ENCODE results near the gene RSF1.

RSF1 gene

DNA sequence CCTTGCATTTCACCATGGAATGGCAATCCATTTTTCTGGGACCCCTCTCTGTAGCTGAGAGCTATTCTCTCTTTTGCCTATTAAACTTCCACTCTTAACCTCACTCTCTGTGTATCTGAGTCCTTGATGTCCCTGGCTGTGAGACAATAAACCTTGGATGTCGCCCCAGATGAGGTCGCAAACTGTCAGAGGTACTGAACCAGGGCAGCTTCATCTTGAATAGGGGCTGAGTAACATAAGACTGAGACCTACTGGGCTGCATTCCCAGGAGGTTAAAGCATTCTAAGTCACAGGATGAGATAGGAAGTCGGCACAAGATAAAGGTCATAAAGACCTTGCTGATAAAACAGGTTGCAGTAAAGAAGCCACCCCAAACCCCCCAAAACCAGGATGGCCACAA, 68.0 kb downstream of the RSF1 start:
- DNase-seq (ENCODE audit: low read depth, low spot score): no peak

DNA sequence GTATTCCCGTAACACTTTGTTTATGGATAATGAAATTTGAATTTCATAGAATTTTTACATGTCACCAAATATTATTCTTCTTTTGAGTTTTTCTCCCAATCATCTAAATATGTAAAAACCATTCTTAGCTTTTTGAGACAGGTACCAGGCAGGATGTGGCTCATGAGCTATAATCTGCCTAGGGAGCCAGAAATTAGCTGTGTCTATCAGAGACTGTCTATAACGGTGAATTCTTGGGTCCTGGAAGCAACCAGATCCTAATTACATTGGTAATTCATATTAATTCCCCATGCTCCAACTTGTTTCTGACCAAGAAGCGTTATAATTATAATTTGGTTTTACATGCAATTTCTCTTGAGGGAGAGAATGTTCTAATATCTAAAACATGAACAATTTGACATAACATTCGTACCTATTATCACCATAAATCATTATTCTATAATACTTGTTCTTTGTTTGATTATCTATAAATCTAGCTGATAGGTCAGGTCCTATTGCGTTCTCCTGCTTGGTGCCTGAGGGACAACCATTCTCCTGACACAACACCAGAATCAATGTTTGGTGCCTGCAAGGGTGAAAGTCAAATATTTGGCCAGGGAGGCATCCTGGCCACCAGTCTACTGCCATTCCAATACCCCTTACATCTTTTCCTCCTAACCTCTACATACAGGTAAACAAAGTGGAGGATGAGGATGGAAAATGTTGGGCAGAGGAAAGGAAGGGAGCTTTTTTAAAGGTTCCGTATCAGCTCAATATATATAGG, 69.9 kb downstream of the RSF1 start:
- DNase-seq (ENCODE audit: low read depth, low spot score): no peak

DNA sequence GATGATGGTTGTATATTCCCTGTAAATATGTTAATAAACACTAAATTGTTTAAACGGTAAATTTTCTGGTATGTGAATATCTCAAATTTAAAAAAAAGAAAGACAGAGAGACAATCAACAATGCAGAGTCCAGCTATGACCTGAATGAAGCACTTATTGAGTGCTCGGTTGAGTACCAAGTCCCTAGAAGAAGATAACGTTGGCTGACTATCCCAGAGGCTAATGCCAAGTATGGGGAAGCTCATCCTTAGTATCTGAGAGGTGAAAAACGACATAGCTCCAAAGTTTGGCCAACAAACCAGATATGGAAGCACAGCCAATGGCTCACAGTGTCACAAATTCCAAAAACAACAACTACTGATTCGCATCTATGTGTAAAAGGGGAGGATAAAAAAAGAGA, 71.3 kb downstream of the RSF1 start:
- no peak for DNase-seq (ENCODE audit: low read depth, low spot score)

DNA sequence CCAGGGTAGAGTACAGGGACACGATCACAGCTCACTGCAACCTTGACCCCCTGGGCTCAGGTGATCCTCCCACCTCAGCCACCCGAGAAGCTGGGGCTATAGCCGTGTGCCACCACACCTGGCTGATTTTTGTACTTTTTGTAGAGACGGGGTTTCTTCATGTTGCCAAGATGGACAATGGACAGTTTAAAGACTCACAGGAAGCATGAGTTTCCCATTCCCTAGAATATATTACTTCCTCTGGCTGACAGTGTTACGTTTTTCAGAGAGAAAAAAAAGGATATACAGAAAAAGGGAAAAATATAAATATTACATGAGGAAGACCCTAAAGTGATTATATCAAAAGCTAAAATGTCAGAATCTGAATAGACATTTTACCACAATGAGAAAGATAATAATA, 72.3 kb downstream of the RSF1 start:
- DNase-seq (ENCODE audit: low read depth, low spot score): no peak

DNA sequence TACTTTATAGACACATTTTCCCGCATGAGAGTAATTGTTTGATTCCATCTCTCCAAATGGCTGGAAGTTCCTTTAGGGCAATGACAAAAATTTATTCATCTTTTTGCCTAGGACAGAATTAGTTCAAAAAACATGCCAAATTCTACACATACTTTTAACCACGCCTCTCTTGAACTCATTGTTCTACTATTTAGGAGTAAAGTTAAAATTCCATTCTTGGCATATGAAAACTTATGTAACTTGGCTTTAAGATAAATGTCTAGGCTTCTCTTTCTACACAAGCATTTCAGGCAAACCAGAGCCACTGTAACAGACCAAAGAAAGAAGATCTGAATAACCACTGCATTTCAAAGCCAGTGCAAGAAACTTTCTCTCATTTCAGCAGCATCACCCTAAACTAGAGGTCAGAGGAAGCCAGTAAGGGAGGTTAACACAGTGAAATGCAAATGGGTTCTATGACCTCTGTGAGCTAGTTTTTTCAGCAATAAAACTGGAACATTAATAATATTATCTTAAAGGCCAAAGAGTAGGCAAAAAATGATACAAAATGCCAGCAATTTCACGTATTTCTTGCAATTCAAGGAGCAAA, 73.0 kb downstream of the RSF1 start:
- DNase-seq (ENCODE audit: low read depth, low spot score): no peak

DNA sequence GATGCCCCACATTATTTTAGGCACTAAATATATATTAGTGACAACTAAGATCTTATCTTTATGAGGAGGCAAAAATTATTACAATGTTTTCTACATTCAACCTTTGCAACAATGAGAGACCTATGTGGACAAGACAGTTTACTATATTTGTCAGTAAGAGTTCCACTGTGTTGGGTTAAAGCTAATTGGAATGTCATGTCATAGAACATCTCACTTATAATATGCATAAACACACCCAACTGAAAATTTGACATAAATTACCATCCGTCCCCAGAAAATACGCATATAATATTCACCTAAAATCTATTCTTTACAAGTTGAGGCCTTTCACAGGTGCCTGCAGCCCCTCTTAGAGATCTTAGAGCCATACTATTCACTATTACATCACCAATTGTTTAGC, 84.0 kb downstream of the RSF1 start:
- DNase-seq (ENCODE audit: low read depth, low spot score): no peak

DNA sequence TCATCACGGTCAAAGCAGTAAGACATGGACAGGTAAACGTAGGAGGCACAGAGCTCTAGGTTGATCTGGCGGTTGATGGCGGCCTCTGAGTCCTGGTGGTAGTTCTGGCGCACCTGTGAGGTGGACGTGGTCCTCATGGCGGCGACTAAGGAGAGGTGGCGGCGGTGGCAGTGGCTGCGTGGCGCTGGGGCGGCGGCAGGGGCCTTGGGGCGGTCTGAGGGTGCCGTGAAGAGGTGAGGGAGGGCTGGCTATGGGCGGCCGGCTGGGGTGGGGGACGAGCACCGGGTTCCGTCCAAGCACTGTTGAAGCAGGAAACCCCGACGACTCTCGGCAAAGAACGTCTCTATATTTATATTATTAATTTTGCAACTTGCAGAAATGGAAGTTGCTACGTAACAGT, 85.6 kb downstream of the RSF1 start:
- DNase-seq (ENCODE audit: low read depth, low spot score): no peak

DNA sequence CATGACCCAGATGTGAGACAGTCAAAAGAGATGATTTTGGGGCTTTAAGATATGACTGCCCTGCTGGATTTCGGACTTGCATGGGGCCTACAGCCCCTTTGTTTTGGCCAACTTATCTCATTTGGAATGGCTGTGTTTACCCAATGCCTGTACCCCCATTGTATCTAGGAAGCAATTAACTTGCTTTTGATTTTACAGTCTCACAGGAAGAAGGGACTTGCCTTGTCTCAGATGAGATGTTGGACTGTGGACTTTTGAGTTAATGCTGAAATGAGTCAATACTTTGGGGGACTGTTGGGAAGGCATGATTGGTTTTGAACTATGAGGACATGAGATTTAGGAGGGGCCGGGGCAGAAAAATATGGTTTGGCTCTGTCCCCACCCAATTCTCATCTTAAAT, 88.4 kb downstream of the RSF1 start:
- DNase-seq (ENCODE audit: low read depth, low spot score): no peak

DNA sequence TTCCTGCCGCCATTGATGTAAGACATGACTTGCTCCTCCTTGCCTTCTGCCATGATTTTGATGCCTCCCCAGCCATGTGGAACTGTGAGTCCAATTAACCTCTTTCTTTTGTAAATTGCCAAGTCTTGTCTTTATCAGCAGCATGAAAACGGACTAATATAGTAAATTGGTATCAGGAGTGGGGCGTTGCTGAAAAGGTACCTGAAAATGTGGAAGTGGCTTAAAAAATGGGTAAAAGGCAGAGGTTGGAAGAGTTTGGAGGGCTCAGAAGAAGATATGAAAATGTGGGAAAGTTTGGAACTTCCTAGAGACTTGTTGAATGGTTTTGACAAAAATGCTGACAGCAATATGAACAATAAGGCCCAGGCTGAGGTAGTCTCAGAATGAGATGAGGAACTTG, 89.7 kb downstream of the RSF1 start:
- no peak for DNase-seq (ENCODE audit: low read depth, low spot score)

DNA sequence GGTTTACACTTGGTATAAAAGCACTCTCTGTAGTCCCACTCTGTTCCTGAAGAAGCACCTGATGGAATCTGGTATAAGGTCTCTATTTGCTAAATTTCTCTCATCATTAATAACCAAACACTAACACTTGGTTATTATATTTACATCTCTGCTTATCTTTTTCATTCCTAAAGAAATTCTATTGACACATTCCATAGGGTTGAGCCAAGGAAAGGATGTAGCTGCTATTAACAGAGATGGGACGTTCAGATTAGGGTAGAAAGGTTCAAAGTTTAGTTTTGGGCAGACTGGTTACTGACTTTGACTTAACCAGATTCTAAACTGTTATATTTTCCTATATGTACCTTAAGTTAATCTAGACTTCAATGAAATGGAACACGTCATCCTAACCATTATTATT, 91.5 kb downstream of the RSF1 start:
- no peak for DNase-seq (ENCODE audit: low read depth, low spot score)

DNA sequence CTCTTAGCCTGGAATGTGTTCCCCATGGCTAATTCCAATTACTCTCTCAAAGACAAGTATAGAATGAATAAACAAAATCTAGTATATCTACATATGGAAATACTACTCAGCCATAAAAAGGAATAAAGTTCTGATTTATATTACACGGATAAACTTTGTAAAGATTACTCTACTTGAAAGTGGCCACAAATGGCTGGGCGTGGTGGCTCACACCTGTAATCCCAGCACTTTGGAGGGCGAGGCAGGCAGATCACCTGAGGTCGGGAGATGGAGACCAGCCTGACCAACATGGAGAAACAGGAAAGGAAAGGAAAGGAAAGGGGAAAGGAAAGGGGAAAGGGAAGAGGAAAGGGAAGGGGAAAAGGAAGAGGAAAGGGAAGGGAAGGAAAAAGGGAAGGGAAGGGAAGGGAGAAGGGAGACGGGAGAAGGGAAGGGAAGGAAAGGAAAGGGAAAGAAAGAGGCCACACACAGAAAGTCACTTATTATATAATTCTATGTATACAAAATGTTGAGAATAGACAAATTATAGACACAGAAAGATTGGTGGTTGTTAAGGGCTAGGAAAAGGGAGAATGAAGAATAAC, 92.2 kb downstream of the RSF1 start:
- no peak for DNase-seq (ENCODE audit: low read depth, low spot score)

DNA sequence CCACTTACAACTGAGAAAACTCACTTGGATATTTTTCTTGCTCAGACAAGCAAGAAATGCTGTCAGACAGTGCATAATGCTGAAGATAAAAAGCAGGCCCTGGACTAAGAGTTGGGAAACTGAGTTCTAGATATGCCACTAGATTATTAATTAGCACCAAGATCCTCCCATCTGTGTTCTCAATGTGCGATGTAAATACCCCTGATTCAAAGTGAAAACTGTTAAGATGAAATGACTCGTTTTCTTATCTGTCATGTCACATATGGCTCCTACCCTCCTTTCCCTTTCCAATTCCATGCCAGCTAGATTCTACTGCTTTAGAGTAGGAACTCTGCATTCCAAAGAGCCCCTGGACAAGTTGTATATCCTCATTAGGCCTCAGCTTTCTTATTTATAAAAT, 94.0 kb downstream of the RSF1 start:
- DNase-seq (ENCODE audit: low read depth, low spot score): no peak

DNA sequence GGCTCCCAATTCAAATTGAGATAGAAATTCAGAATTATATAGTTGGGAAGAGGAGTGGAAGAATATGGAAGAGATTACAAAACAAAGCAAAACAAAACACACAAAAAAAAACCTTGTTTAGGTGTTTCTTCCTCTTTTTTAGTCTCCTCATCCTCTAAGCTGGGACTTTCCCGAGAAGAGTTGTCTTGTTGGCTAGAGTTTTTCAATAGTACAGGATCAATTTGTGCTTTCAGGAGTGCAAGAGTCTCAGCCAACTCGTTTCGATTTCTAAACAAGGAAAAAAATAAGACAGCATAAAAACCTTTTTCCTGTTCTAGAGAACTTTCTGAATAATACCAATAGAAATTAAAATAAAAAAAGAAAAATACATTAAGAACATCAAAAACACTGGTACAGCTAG, 95.1 kb downstream of the RSF1 start:
- no peak for DNase-seq (ENCODE audit: low read depth, low spot score)

DNA sequence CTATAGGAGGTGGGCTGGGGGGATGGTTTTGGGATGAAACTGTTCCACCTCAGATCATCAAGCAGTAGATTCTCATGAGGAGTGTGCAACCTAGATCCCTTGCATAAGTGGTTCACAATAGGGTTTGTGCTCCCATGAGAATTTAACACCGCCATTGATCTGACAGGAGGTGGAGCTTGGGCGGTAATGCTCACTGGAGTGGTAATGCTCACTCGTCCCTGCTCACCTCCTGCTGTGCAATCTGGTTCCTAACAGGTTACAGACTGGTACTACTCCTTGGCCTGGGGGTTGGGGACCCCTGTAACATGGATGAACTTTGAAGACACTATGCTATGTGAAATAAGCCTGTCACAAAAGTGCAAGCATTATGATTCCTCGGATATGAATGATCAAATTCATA, 95.9 kb downstream of the RSF1 start:
- no peak for DNase-seq (ENCODE audit: low read depth, low spot score)

DNA sequence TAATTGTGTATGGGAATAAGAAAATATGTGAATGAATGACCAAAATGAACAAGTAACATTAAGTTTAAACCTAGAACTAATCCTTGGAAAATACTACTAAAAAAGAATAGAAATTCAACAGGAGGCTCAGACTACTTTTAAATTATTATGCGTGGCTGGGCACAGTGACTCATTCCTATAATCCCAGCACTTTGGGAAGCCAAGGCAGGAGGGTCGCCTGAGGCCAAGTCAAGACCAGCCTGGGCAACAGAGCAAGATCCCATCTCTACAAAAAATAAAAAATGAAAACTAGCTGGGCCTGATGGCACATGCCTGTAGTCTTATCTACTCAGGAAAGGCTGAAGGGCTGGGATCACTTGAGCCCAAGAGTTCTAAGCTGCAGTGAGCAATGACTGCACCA, 97.5 kb downstream of the RSF1 start:
- no peak for DNase-seq (ENCODE audit: low read depth, low spot score)

DNA sequence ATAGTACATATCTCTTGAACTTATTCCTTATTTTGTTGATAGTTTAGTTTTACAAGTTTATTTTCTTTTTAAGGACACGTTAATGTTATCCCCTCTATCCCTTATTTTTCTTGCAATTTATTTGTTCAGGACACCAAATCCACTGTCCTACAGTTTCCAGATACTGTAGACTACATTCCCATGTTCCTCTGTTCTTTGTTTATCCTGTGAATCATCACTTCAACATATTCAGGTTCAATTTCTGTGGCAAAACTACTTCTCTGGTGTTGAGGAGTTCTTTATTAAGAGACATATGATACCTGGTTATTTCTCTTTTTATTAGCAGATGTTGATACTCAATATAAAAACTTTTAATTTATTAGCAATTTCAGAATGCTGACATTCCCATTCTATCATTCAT, 110.2 kb downstream of the RSF1 start:
- no peak for DNase-seq (ENCODE audit: low read depth, low spot score)

DNA sequence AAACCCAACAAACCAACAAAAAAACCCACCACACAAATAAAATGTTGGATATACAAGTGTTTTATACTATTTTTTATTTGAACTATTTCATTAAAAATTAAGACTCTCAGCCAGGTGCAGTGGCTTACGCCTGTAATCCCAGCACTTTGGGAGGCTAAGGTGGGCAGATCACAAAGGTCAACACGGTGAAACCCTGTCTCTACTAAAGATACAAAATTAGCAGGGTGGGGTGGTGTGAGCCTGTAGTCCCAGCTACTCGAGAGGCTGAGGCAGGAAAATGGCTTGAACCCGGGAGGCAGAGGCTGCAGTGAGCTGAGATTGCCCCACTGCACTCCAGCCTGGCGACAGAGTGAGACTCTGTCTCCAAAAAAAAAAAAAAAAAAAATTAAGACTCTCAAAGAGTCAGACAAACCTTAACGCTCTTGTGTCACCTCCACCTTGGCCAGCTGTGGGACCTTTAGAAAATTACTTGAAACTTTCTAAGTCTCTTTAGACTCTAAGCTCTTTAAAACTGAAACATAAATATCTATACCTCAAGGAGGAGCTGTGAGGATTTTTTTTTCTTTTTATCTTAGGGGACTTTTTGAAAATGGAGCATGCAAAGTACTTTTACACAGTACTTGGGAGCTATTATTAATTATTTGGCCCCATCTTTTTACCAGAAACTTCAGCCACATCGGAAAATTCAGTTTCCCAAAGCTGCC, 114.5 kb downstream of the RSF1 start:
- DNase-seq (ENCODE audit: low read depth, low spot score): no peak

DNA sequence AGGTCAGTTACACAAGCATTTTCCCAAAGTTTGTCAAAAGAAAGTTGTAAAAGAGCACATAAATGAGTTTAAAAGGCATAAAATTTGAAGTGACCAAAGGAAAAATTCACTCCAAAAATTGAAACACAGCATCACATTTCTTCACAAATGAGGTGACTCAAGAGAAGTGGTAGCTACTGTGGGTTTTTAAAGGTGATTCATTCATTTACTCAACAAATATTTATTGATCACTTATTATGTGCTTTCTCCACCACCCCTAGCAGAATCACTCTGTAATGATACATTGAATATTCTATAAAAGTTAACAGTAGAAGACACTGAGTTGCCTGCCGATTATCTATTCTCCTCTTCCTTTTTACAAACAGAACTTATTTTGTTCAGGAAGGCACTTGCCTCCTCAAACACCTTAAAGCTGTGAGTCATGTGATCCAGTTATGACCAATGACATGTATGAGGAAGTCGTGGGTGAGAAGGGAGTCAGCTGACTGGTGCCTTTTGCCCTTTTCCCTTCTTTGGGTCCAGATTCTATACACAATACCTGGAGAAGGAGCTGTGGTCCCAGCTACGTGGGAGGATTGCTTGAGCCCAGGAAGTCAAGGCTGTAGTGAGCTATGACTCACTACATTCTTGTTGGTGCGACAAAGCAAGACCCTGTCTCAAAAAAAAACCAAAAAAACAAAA, 115.2 kb downstream of the RSF1 start:
- DNase-seq (ENCODE audit: low read depth, low spot score): no peak

DNA sequence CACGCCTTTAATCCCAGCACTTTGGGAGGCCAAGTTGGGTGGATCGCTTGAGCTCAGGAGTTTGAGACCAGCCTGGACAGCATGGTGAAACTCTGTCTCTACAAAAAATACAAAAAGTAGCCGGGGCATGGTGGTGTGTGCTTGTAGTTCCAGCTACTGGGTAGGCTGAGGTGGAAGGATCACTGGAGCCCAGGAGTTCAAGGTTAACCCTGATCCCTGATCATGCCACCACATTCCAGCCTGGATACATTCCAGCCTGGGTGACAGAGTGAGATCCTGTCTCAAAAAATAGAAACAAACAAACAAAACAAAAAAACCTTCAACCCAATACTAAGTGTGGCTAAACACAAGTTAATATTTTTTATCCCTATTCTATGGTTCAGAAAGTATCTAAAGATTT, 116.5 kb downstream of the RSF1 start:
- no peak for DNase-seq (ENCODE audit: low read depth, low spot score)

DNA sequence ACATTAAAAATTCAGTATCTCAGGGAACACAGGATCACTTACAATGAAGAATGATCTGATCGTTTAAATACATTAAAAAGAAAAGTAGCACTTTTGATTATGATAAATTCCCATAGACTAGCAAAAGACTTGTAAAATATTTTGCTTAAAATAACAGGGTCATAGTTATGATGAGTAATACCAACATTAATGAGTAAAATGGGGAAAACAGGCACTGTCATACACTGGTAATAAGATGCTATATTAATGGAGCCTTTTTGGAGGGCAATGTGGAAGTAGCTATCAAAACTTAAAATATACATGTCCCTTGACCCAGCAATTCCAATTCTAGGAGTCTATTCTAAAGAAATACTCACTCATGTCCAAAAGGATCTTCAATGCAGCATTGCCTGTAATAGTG, 121.1 kb downstream of the RSF1 start:
- no peak for DNase-seq (ENCODE audit: low read depth, low spot score)

DNA sequence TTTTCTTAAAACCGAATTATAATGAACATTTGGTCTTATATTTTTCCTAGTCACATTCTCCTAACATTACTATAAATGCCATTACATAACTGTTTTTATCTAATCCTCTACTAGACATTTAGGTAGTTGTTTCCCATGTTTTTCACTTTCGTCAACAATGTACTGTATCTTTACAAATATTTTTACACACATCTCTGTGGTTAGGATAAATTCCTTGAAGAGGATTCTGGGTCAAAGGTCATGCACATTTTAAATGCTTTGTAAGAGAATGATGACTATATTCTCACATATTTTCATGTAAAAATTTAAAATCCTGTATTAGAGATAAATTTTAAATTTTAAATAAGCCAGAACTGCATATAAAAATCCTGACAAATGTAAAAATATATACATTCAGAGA, 121.6 kb downstream of the RSF1 start:
- no peak for DNase-seq (ENCODE audit: low read depth, low spot score)

DNA sequence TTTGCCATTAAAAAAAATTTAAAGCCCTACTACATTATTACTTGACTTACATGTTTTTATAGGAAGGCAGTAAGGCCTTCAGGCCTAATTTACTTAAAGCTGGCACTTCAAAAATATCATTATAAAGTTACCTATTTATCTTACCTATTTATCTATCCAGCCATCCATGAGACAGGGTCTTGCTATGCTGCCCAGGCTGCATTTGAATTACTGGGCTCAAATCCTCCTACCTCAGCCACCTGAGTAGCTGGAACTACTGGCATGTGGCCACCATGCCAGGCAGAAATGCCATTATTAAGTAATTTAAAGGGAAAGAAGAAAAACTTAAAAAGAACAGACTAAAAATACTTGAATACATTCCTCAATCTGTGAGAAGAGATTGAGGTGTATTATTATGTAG, 122.7 kb downstream of the RSF1 start:
- DNase-seq (ENCODE audit: low read depth, low spot score): no peak

Data from smooth muscle cell of the brain vasculature (primary cell).